HuH-7.5 (cell line): ENCODE results near the gene MKI67.

Experiments
- DNase-seq: peaks from one replicate; pipeline ENCODE4 v3.0.0; 2011; ENCODE audit warnings: low spot score

MKI67 gene

DNA sequence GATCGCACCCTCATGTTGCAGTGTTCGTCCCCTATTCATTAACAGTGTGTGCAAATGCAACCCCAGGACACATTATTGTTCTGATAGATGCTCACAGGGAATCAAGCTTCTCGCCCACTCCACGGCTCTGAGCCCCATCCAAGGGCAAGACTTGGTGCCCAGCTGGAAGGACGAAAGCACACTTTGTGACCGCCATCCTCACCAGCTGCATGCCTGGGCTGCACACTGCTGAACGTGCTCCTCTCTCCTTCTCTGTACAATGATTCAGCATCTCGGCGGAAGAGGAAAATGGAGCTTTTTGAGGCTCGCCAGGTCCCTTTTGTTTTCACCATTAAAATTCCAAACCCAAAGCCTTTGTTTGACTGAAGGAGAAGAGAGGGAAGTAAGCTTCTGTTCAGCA, 41.9 kb downstream of the MKI67 start:
- no peak for DNase-seq

DNA sequence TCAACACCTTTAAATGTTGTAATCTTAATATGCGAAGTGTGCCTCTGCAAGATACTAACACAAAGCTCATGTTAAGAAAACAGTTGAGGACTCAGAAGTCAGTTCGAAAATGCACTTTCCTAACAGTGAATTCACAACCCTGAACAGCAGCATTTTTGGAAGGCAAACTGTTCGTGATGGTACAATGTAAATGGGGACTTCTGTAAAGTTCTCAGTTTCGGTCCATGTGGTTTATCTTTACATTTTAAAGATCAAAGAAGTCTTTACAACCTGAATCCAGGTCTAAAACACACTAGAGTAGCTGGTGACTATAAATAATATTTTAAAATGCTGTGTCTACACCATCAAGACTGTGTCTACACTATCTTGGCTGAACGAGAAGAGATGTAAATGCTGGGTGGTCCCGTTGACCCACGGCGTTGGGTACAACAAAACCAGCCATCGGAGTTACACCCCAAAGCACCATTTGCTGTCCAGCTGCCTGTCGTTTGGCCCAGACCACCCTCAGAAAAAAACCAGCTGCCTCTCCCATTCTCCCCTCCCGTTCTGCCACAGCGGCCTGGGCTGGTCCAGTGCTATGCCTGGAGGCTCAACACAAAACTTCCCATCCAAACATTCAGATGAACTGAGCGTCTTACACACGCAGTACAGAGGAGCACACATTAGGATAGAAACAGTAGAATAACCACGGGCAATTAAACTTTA, 42.9 kb downstream of the MKI67 start:
- DNase-seq = no peak

DNA sequence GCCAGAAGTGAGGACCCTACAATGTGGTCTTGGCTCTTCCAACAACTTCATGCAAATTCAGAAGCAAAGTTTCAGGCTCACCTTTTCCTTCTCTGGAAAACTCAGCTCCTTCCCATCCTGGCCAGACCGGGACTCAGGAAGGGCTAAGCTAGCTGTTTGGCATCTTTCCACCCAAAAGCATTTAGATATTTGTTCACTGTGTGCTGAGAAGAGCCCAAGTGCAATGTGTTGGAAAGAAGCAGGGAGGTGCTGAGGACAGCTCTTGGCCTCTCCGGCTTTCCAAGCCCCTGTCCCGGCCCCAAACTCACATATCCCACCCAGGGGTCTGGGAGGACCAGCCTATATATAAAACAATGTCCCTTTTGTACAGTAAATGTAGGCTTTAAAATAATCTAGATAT, 44.5 kb downstream of the MKI67 start:
- no peak for DNase-seq

DNA sequence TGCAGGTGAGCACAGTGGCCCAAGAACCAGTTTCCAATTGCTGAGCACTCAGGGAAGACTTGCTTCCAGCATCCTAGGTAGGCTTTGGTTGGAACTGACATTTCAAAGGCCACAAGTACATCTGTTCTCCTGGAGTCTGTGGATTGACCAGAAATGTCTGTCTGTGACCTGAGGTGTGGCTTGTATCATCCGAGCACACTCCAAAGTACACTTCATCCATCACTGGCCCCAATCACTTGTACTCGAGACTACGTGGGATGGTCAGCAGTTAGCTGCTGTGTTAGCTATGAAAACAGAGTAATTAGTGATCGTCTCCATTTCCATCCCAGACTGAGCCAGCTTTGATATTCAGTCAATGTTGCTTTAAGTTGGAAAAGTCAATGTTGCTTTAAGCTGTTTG, 45.0 kb downstream of the MKI67 start:
- DNase-seq = no peak

DNA sequence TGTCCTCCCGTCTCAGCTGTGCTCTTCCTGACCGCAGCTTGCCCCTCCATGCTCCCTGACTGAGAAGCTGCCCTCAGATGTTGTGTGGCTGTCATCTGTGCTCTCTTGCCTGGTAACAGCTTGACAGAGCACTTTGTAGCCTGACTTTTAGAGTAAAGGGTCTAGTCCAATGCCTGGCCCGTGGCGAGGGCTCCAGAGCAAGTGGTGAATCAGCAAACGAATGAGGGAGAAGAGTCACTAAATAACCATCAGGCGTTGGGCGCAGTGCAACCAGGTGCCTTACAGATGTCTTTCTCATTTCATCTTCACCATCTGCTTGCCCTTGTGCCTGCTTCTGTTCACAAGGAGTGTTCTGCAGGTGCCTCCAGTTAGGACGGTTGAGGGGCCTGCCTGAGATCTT, 45.6 kb downstream of the MKI67 start:
- DNase-seq = no peak

DNA sequence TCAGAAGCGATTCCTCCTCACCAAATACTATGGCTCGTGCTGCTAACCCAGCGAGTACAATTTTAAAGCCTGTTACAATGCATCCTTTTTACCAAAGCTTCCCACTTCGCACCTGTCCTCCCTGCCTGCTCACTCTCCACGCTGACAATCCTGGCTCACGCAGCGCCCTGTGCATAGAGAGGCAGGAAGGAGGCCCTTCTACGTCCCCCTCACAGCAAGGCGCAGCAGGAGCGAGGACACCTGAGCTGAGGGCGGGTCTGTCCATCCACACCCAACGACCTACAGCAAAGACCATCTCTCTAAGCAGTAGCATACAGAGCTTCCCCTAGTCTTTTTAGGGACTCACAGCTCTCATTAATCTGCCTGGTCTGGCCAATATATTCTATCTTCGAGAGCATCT, 46.0 kb downstream of the MKI67 start:
- DNase-seq = no peak

DNA sequence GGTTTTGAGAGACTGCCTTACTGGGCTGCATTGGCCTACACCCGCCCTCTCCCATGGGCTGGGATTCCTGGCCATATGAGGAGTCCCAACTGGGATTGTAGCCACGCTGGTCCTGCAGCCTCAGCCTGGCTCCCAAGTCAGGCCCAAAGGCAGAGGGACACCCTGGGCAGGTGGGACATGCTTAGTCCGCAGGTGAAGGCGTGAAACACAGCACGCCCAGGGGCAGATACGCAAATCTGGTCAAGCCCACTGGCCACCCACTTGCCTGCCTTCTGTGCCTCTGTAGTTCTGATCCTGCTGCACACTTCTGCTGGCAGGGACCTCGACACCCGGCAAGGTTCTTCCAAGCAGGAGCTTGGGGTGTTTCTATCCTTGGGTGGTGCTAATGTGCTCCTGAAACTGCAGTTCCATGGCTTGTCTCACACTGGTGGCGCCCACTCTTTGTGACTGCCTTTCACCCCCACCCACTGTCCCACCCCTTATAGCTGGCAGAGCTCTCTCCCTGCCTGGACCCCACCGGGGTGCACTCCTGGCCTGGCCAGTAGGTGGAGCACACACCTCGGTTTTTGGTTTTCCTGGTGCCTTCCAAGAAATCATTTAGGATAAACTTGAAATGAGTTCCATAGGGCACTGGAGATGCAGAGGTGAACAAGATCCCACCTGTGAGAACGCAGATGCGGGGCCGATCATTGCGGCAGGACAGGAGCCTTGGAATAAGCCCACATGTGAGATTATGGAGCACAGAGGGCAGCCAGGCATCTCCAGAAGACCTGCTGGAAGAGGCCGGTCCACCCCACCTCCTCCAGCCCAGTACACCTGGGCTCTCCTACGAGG, 47.9 kb downstream of the MKI67 start:
- peak; percentile 59 for DNase-seq

DNA sequence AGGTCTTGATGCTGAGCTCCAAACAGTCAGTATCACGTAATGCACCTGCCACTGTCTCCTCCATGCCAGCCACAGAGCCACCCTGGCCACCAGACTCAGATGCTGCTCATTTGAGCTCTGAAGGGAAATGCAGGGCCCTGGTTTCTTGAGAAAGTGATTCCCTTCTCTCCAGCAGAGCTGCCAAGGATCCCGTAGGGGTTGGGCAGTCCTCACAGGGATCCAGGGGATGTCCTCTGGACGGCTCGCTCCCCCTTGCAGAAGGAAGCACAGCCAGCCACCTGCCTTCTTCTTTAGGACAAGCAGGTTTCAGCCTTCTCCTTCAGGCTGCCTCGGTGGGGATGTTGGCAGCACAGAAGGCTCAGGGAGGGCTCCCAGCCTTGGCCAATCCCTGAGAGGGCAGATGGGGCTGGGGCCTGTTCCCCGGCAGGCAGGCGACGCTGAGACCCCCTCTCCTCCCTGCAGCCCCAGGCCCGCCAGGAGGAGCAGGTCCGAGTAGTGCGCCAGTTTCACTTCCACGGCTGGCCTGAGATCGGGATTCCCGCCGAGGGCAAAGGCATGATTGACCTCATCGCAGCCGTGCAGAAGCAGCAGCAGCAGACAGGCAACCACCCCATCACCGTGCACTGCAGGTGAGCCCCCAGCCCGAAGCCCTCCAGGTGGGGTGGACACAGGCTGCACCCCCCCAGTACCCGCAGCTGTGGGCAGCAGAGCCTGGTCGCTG, 48.9 kb downstream of the MKI67 start:
- no peak for DNase-seq

DNA sequence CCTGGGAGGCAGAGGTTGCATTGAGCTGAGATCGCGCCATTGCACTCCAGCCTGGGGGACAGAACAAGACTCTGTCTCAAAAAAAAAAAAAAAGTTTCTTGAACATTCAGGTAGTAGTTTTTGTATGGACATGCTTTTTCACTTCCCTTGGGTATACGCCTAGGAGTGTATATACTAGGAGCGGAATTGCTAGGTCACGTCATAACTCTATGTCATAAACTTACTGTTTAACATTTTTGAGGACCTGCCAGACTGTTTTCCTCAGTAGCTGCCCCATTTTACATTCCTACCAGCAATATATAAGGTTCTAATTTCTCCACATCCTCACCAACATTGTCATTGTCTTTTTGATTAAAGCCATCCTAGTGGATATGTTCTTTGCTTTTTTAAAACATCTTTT, 51.6 kb downstream of the MKI67 start:
- no peak for DNase-seq

DNA sequence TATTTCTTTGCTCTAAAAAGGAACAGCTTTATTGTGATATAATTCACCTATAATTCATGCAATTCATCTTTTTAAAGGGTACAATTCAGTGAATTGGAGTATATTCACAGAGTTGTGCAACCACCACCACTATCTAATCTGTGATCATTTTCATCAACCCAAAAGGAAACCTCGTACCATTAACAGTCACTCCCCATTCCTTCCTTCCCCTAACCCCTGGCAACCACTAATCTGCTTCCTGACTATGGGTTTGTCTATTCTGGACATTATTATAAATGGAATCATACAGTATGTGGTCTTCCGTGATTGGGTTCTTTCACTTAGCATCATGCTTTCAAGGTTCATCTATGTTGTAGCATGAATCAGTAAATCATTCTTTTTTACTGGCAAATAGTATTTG, 52.3 kb downstream of the MKI67 start:
- DNase-seq = no peak

DNA sequence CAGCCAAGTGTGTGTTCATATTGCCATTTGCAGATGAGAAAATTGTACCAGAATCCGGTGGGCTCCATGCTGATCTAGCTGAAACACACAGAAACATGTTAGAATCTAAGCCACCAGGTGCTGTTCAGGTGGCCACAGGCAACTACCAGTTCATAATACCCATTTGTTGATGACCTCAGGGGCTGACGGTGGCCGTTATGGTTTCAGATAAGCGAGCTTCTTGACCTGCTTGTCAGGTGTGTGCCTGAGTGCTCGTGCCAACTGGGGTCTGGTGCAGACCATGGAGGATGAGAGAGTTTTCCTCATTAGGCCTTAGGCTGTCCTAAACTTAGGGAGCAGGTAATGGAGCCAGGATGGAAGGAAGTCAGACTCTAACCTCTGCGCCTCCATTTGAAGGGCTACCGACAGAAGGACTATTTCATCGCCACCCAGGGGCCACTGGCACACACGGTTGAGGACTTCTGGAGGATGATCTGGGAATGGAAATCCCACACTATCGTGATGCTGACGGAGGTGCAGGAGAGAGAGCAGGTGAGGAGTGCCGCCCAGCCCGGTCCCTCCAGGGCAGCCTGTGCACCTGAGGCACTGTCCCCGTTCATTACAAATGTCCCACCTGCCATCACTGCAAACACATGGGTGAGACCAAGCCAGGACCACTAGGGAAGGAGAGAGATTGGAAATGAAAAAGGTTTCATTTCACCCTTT, 53.1 kb downstream of the MKI67 start:
- DNase-seq = no peak

DNA sequence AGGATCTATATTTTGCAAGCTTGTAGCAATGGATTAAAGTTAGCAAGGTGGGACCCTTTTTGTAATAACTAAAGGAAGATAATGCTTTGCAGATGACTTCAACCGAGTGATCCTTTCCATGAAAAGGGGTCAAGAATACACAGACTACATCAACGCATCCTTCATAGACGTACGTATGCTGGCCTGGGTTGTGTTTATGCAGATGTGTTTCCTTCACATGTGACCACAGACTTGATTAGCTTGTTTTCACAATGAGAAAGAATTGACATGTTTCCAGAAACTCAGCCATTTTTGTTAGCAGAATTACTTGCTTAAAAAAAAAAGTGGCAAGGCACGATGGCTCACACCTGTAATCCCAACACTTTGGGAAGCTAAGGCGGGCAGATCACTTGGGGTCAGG, 54.2 kb downstream of the MKI67 start:
- DNase-seq = no peak

DNA sequence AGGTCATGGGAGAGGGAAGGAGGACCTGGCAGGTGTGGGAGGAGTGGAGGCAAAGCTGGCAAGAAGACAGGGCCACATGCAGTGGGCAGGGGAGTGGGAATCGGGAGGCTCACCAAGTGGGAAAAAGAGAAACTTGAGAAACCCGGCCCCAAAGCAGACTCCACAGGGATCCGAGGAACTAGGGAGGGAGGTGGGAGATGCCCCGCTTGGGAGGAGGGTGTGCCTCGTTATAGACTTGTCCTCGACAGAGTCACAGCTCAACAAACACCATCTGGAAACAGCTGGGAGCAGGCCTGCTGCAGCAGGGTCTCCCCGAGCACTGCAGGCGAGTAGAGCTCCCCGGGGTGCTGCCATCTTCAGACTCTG, 54.8 kb downstream of the MKI67 start:
- no peak for DNase-seq

DNA sequence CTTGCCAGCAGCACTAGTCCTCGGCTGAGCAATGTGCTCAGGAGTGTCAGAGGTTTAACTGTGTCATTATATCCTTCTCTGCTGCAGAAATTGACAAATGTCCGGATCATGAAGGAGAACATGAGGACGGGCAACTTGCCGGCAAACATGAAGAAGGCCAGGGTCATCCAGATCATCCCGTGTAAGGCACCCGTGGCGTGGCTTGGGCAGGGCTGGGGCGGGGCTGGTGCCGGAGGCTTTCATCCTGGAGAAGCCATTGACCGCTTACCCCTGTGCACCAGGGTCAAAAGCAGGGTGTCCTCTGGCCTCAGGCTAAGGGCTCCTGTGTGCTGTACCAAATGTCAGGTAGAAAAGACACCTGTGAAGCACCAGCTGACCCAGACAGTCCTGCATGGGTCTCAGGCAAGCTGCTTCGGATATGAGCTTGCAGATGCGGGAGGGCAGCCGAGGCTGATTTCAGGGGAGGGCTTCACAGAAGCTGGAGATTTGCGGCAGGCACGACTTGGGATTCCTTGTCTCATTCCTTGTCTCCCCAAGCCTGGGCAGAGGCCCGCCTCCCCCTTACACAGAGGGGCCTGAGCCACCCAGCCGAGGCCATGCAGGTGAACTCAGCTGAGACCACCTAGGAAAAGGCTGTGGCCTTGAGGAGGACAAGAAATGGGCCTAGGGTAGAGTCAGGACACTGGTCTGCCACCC, 55.4 kb downstream of the MKI67 start:
- no peak for DNase-seq

DNA sequence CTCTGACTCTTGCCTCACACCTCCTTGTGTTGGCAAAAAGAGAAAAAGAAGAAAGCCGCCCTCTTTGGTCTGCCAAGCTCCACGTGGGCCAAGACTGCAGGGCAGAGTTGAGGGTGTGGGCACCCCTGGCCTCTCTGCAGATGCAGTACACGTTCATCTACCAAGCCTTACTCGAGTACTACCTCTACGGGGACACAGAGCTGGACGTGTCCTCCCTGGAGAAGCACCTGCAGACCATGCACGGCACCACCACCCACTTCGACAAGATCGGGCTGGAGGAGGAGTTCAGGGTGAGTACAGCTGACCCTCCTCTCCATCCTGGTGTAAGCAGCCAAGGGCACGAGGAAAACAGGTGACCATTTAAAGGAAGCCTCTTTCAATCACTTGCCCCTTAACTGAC, 56.1 kb downstream of the MKI67 start:
- DNase-seq = no peak

DNA sequence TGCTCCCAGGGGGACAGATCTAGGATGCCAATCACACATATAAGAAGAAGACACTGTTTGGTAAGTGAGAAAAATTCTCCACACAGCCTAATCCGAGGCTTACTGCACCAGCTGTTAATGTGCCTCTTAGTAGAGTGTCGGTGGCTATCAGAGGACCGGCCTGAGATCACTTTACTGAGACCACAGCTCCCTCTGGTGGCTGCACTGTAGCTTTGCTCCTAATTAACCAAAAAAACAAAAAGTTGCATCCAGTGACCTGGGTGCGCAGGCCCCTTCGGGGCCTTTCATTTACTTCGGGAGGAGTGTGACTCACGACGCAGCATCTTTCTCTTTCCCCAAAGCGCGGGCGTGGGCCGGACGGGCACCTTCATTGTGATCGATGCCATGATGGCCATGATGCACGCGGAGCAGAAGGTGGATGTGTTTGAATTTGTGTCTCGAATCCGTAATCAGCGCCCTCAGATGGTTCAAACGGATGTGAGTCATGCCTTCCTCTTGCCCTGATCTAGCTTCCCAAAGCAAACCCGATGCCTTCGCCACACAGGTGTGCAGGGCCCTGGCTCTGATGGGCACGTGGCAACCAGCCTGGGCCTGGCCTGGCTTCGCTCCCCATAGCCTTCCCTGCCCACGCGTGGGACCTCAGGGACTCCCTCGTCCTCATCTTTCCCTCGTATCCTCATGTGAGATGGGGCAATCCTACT, 56.7 kb downstream of the MKI67 start:
- peak; percentile 59 for DNase-seq

DNA sequence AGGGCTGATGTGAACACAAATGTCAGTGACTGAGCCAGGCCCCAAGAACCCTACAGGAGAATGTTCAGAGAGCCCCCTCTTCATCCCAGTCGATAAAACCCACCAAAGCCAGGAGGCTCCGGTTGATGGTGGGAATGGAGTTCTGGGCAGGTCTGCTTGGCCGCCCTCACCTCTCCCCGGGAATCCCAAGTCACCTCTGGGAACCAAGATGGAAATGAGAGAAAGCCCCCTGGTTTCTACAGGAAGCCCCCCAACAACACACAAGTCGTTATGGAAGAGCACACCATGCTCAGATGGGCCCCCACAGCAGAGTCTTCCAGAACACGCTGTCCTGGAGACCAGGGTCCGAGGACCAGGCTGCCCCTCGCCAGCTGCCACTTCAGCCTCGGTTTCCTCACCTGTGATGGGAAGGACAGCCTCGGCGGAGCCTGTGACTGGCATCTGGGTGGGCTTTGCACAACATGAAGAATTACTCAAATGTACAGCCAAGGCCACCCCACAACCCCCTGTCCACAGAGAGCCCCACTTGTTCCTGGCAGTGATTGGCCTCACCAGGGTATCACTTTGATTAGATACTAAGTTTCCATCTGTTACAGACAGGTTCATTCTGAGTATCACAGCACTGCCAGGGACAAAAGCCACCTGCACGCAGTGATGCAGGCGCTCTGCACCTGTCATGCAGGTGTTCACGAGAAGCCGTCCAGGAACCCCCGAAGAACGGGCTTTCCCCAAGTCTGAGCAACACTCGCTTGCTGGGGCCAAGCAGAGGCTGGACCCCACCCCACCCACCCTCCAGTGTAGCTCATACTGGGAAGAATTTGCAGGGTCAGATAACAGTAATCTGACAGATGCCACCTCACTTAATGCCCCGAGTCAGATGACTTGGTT, 57.6 kb downstream of the MKI67 start:
- no peak for DNase-seq

DNA sequence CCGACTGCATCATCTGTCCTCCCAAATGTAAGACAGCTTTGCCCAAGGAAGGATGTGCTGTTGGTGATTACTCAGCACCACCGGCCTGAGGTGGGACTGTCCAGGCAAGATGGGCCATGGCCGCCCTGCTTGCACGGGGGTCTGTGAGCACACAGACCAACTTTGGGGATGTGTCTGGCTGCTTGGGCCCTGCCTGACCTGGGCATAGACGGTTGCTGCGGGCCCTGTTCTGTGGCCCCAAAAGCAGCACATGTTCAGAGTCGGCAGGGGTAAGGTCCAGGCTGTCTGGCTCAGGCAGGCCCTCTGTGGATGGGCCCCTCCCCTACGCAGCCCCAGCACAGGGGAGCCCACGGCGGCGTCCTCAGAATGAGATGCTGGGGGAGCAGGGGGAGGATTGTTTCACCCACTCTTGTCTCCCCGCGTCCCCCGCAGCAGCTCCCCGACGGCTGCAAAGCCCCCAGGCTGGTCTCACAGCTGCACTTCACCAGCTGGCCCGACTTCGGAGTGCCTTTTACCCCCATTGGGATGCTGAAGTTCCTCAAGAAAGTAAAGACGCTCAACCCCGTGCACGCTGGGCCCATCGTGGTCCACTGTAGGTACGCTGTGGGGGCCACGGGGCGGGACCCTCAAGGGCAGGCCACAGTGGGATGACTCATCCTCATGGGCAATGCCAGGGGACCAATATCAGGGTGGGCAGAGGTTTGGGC, 58.4 kb downstream of the MKI67 start:
- DNase-seq = no peak

DNA sequence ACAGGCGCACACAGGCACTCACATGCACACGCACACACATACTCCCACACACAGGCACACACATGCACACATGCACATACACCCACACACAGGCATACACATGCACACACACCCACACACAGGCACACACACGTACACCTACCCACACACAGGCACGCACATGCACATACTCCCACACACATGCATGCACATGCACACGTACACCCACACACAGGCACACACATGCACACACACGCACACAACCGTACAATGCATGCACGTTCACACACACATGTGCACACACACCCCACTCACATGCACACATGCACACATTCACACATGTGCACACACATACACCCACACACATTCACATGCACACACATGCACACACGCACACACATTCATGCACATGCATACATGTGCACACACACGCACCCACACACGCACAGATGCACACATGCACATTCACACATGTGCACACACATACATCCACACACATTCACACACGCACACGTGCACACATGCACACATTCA, 59.3 kb downstream of the MKI67 start:
- DNase-seq = no peak
